Kidney (tissue), 14 donors: Measurements from ENCODE around the gene ANGPTL2. TPM values are rescaled to one million over a fixed set of nuclear protein-coding genes. Genes with fewer than 3 reads are reported as not detected.
A peak's percentile ranks its signal among the peaks of the same experiment; 100 is the strongest.

ENCODE experiments used
- DNase-seq, 5 donors: peaks; one replicate each; pipeline ENCODE4 v3.0.0-alpha.2; 2013 to 2020
- FAIRE-seq: peaks from 2 replicates; lab custom pipeline; 2012; peaks lifted over from hg19 to GRCh38; lab: Jason Lieb, UNC
- H3K27ac ChIP-seq, 2 donors: one replicate each; pipeline ENCODE4 v1.7.0; 2013; ENCODE audit warnings: low read depth in 2 of 2, low read length in 2 of 2, inconsistent platforms in 1 of 2
- H3K27me3 ChIP-seq: one replicate; pipeline ENCODE4 v1.7.1; 2013; ENCODE audit warnings: low read length, inconsistent platforms; ENCODE audit not compliant: control insufficient read depth, insufficient read depth
- H3K36me3 ChIP-seq, 3 donors: one replicate each; pipeline versions ENCODE4 v1.7.0 to v1.7.1; 2013; ENCODE audit warnings: low read length in 3 of 3, control low read depth in 1 of 3, inconsistent platforms in 1 of 3; ENCODE audit not compliant: insufficient read depth in 3 of 3, control insufficient read depth in 2 of 3
- H3K4me1 ChIP-seq, 3 donors: one replicate each; pipeline versions ENCODE4 v1.7.0 to v1.7.1; 2013; ENCODE audit warnings: low read length in 3 of 3, inconsistent platforms in 1 of 3, low read depth in 1 of 3; ENCODE audit not compliant: control insufficient read depth in 2 of 3, insufficient read depth in 2 of 3
- H3K4me3 ChIP-seq, 3 donors: one replicate each; pipeline versions ENCODE4 v1.7.0 to v1.8.1; 2013; ENCODE audit warnings: low read length in 3 of 3, control low read depth in 1 of 3, inconsistent platforms in 1 of 3
- H3K9ac ChIP-seq, 3 donors: one replicate each; pipeline versions ENCODE4 v1.7.0 to v1.7.1; 2013; ENCODE audit warnings: low read length in 3 of 3, control low read depth in 1 of 3, inconsistent platforms in 1 of 3
- H3K9me3 ChIP-seq, 3 donors: one replicate each; pipeline versions ENCODE4 v1.7.0 to v1.7.1; 2013; ENCODE audit warnings: low read length in 3 of 3, control low read depth in 1 of 3, inconsistent platforms in 1 of 3; ENCODE audit not compliant: control insufficient read depth in 2 of 3, insufficient read depth in 1 of 3
- CTCF ChIP-seq: IDR thresholded peaks from 3 replicates; pipeline ENCODE4 v1.5.1; 2012; ENCODE audit warnings: mild to moderate bottlenecking, moderate library complexity, borderline replicate concordance; ENCODE audit not compliant: insufficient read depth; ENCODE audit errors: extremely low read depth
- intact Hi-C: fragments of 100-400 bp; cut with DNase I; formaldehyde crosslinking; loops from one replicate; pipeline ENCODE4 v1.11.1; 2022
- polyA plus RNA-seq: library from polyadenylated mRNA; stranded (reverse); fragments of 350-450 nt; fragmentation: Illumina TruSeq; extraction: RNeasy Lipid Tissue Mini Kit (QIAGEN cat#74804); gene quantifications from one replicate; pipeline ENCODE4 v1.2.3, GENCODE V29; 2014; ENCODE audit warnings: low read depth, low replicate concordance; ENCODE audit not compliant: insufficient read depth
- total RNA-seq: library from RNA; stranded (reverse); fragmentation: NEBNext Ultra II Directional; extraction: Animal tissue kit (Norgen Biotek cat#: 25700); gene quantifications from one replicate; pipeline ENCODE4 v1.2.1, GENCODE V29; 2021
- donor health status: control.
- donor health status: control.
- donor health status: control.
- donor health status: control.
- donor health status: control.
- donor health status: DM: yes; HTN: yes; CAD: no.
- donor health status: Normal renal cell carcinoma (clear cell type).

Gene ANGPTL2
- total and polyA plus RNA-seq, 2 donors from 2014 or later: 4.3 to 12.4 TPM

GRCh38 chr9:127059765-127060361 lies 62.6 kb downstream of the ANGPTL2 start:
- TF ChIP-seq CTCF: no peak
- Histone ChIP-seq H3K4me3 (no peak overlapping the region), H3K27me3 (no peaks in the 10 kb centered on the region), H3K4me1 (no peaks in the 10 kb centered on the region), H3K27ac (no peak overlapping the region), H3K36me3 (peaks cover 0 to 2% (median 0%) of the 10 kb centered on the region in 3 donors), H3K9me3 (no peaks in the 10 kb centered on the region), H3K9ac (no peak overlapping the region)
- intact Hi-C loops: no loop called here
- FAIRE-seq: no peak
- peak in 2 of 5 donors; percentile 4 to 45 for DNase-seq

- Histone ChIP-seq H3K36me3 (peaks cover 0 to 2% (median 0%) of the 10 kb centered on the region in 3 donors), H3K9ac (no peak overlapping the region), H3K27ac (no peak overlapping the region), H3K27me3 (no peaks in the 10 kb centered on the region), H3K4me1 (peaks cover 0 to 2% (median 0%) of the 10 kb centered on the region in 3 donors), H3K4me3 (no peak overlapping the region), H3K9me3 (no peaks in the 10 kb centered on the region)
- FAIRE-seq (no peak), DNase-seq (no peak)
- no peak for TF ChIP-seq CTCF
- intact Hi-C loops: no loop called here
Observed at GRCh38 chr9:127059030-127059429, 63.4 kb downstream of the ANGPTL2 start.

- intact Hi-C loops: no loop called here
- no peaks in the 10 kb centered on the region for H3K9me3 ChIP-seq
- H3K27ac ChIP-seq: no peak overlapping the region
- TF ChIP-seq CTCF: no peak
- no peak overlapping the region for H3K9ac ChIP-seq
- FAIRE-seq: no peak
- H3K4me1 ChIP-seq: peaks cover 0 to 3% (median 0%) of the 10 kb centered on the region in 3 donors
- H3K36me3 ChIP-seq: peaks cover 0 to 2% (median 0%) of the 10 kb centered on the region in 3 donors
- H3K4me3 ChIP-seq: no peak overlapping the region
- no peaks in the 10 kb centered on the region for H3K27me3 ChIP-seq
- DNase-seq: peak in 1 of 5 donors; percentile 7
Observed at GRCh38 chr9:127058645-127059021, 63.8 kb downstream of the ANGPTL2 start.
